ENCODE results near the gene C4orf17.

DNA sequence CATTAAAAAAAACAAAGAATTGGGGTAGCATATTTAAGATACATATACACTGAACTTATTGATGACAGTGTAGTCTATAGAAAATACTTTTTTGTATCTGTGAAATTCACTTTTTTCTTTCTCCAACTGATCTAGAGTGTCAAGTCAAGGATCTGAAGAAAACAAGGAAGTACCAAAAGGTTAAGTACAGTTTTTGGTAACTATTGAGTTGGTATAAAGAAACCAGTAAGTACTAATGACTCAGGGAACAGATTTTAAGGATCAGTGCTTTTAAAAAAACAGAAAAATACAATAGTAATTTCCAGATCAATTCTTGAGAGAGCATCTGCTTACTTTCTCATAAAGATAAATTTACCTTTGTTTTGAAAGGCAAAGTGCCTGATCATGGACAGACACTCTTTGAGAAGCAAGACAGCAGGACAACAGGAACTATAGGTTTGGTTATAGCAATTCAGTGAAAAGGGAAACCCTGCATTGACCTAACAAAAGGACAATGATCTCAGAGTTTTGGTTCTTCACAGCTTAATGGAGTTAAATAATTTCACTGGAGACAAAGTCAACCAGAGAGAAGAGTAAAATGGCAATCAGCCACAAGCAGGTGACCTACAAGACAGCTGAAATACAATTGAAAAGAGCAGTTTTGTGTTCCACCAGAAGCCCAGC is 29.6 kb downstream of the C4orf17 start:
- TF ChIP-seq, protein P1, sequence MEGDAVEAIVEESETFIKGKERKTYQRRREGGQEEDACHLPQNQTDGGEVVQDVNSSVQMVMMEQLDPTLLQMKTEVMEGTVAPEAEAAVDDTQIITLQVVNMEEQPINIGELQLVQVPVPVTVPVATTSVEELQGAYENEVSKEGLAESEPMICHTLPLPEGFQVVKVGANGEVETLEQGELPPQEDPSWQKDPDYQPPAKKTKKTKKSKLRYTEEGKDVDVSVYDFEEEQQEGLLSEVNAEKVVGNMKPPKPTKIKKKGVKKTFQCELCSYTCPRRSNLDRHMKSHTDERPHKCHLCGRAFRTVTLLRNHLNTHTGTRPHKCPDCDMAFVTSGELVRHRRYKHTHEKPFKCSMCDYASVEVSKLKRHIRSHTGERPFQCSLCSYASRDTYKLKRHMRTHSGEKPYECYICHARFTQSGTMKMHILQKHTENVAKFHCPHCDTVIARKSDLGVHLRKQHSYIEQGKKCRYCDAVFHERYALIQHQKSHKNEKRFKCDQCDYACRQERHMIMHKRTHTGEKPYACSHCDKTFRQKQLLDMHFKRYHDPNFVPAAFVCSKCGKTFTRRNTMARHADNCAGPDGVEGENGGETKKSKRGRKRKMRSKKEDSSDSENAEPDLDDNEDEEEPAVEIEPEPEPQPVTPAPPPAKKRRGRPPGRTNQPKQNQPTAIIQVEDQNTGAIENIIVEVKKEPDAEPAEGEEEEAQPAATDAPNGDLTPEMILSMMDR (IDR thresholded peaks at IDR 0.05; ENCODE audit: low read depth, low read length) = no peak
- no peak for TF ChIP-seq POLR2A (IDR thresholded peaks at IDR 0.05; ENCODE audit: extremely low read depth, insufficient read length)
- TF ChIP-seq, protein P2, sequence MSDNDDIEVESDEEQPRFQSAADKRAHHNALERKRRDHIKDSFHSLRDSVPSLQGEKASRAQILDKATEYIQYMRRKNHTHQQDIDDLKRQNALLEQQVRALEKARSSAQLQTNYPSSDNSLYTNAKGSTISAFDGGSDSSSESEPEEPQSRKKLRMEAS (IDR thresholded peaks at IDR 0.05; ENCODE audit: low read depth, low read length) = no peak

Measured in NB4 (cell line).